PC-9 (cell line): ENCODE results near the gene KIAA2012.

ENCODE experiments used
- CTCF ChIP-seq: fragments of 200-600 bp; sonication (generic); conservative IDR thresholded peaks from 2 replicates; pipeline ENCODE4 v1.6.1; 2017; ENCODE audit warnings: mixed run types, antibody characterized with exemption, mild to moderate bottlenecking, moderate library complexity
- EZH2 ChIP-seq: fragments of 200-600 bp; sonication (generic); IDR thresholded peaks from 2 replicates; pipeline ENCODE4 v1.8.0; 2017; ENCODE audit warnings: antibody characterized with exemption, low read depth

- TF ChIP-seq CTCF: no peak
- no peak for TF ChIP-seq EZH2
Observed at GRCh38 chr2:202054679-202055078, 18.4 kb upstream of the KIAA2012 start.
